C4-2B (cell line): ENCODE results near the gene SLC31A1.

Source experiments
- CTCF ChIP-seq: fragments of 450-650 bp; conservative IDR thresholded peaks from 2 replicates; pipeline ENCODE4 v1.5.1; 2017; ENCODE audit warnings: mild to moderate bottlenecking
- ZFX ChIP-seq: fragments of 450-650 bp; IDR thresholded peaks from 2 replicates; pipeline ENCODE4 v1.6.1; 2017

GRCh38 chr9:113290052-113290607 is 68.8 kb downstream of the SLC31A1 start:
- no peak for TF ChIP-seq CTCF
- no peak for TF ChIP-seq ZFX
